Right atrium auricular region (tissue), 2 donors: ENCODE results near the gene GAK. TPM values are rescaled to one million over a fixed set of nuclear protein-coding genes. Genes with fewer than 3 reads are reported as not detected.

ENCODE experiments used
- DNase-seq: peaks from one replicate; pipeline ENCODE4 v3.0.0-alpha.2; 2019; ENCODE audit warnings: low spot score
- H3K27ac ChIP-seq, 2 donors: fragments of 200-600 bp; sonication (generic); 1 replicate in 1 of 2; 2 replicates in 1 of 2; pipeline ENCODE4 v1.5.1; 2016 to 2019
- H3K27me3 ChIP-seq, 2 donors: fragments of 200-600 bp; sonication (generic); one replicate each; pipeline versions ENCODE4 v1.5.1 to v1.6.0; 2017 to 2019
- H3K36me3 ChIP-seq: fragments of 200-600 bp; sonication (generic); one replicate; pipeline ENCODE4 v1.5.1; 2016
- H3K4me1 ChIP-seq, 2 donors: fragments of 200-600 bp; sonication (generic); one replicate each; pipeline versions ENCODE4 v1.5.1 to v1.6.0; 2017 to 2019
- H3K4me3 ChIP-seq, 2 donors: fragments of 200-600 bp; sonication (generic); 1 replicate in 1 of 2; 2 replicates in 1 of 2; pipeline ENCODE4 v1.5.1; 2017 to 2019; ENCODE audit warnings: mild to moderate bottlenecking in 1 of 2, moderate library complexity in 1 of 2
- H3K9me3 ChIP-seq, 2 donors: fragments of 200-600 bp; sonication (generic); one replicate each; pipeline ENCODE4 v1.5.1; 2019
- total RNA-seq, 2 donors: library from RNA; depleted of rRNA; stranded (reverse); fragments of >200 nt; gene quantifications; one replicate each; pipeline ENCODE4 v1.1.0, GENCODE V29; 2016
- TF ChIP-seq, protein P1 (sequence below), 2 donors: fragments of 200-600 bp; sonication (generic); IDR thresholded peaks; one replicate each; pipeline ENCODE4 v1.5.1; 2019; ENCODE audit warnings: antibody characterized with exemption in 2 of 2

GAK gene
- total RNA-seq, 2 donors from 2014 or later = 27.8 to 52.2 TPM

DNA sequence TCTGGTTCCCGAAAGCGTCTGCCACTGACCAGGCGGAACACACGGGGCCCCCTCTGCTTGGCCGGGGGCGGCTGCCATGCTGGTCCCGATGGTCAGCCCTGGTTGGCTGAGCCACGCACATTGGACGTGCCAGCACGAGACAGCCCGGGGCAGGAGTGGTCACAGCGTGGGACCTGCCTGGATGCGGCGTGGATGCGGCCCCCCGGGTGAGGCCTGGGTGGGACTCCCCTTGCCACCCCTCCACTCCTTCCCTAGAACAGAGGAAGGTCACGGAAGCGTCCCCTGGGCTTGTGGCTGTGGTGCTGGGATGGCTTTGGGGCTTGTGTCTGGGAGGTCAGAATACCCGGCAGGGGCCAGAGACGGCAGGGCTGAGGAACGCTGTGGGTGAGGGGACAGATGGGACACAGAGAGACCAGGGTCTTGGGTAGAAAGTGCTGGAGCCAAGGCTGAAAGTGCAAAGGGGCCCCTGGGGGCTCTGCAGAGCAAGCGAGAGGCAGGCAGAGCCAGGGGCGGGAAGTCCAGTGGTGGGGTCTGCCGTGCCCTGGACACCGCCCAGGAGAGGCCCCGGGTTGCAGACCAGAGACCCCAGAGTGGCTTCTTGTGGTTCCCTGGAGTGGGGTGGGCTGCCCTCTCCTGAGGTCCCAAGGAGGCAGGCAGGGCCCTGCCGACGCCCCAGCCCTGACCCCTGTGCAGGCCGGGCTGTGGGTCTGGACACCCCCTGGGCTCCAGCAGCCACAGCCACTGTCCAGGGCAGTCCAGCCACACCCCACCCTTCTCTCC lies 97.6 kb downstream of the GAK start:
- TF ChIP-seq, protein P1, sequence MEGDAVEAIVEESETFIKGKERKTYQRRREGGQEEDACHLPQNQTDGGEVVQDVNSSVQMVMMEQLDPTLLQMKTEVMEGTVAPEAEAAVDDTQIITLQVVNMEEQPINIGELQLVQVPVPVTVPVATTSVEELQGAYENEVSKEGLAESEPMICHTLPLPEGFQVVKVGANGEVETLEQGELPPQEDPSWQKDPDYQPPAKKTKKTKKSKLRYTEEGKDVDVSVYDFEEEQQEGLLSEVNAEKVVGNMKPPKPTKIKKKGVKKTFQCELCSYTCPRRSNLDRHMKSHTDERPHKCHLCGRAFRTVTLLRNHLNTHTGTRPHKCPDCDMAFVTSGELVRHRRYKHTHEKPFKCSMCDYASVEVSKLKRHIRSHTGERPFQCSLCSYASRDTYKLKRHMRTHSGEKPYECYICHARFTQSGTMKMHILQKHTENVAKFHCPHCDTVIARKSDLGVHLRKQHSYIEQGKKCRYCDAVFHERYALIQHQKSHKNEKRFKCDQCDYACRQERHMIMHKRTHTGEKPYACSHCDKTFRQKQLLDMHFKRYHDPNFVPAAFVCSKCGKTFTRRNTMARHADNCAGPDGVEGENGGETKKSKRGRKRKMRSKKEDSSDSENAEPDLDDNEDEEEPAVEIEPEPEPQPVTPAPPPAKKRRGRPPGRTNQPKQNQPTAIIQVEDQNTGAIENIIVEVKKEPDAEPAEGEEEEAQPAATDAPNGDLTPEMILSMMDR (IDR thresholded peaks at IDR 0.05) = no peak
- Histone ChIP-seq H3K9me3 (peaks cover 5 to 18% of the 10 kb centered on the region in 2 donors), H3K36me3 (no peaks in the 10 kb centered on the region), H3K27me3 (no peaks in the 10 kb centered on the region), H3K4me3 (no peak overlapping the region), H3K27ac (no peak overlapping the region), H3K4me1 (peaks cover 0 to 10% of the 10 kb centered on the region in 2 donors)
- no peak for DNase-seq

- H3K27ac ChIP-seq = no peak overlapping the region
- DNase-seq = no peak
- no peak overlapping the region for H3K4me3 ChIP-seq
- no peaks in the 10 kb centered on the region for H3K27me3 ChIP-seq
- H3K36me3 ChIP-seq = no peaks in the 10 kb centered on the region
- H3K4me1 ChIP-seq = peaks cover 0 to 10% of the 10 kb centered on the region in 2 donors
- peaks cover 5 to 17% of the 10 kb centered on the region in 2 donors for H3K9me3 ChIP-seq
- TF ChIP-seq, protein P1 (IDR thresholded peaks at IDR 0.05) = no peak
Observed at GRCh38 chr4:833731-834367, 98.3 kb downstream of the GAK start.

DNA sequence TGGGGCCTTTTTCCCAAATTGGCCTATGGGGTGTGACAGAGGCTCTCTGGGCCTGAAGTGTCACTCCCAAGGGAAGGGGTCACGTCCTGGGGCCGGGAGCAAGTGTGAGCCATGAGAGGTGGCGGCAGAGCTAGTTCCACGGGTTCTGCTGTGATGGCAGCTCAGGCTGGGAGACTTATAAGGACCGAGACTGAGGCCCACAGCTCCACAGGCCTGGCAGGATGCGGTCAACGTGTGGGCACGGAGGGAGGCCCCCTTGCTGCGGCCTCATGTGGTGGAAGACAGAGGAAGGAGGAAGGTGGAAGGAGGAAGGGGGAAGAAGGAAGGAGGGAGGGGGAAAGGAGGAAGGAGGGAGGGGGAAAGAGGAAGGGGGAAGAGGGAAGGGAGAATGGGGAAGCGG lies 99.0 kb downstream of the GAK start:
- H3K27me3 ChIP-seq = no peaks in the 10 kb centered on the region
- peaks cover 3 to 10% of the 10 kb centered on the region in 2 donors for H3K9me3 ChIP-seq
- no peak overlapping the region for H3K27ac ChIP-seq
- H3K4me3 ChIP-seq = no peak overlapping the region
- TF ChIP-seq, protein P1 (IDR thresholded peaks at IDR 0.05) = no peak
- no peaks in the 10 kb centered on the region for H3K36me3 ChIP-seq
- no peak for DNase-seq
- H3K4me1 ChIP-seq = peaks cover 0 to 10% of the 10 kb centered on the region in 2 donors

- Histone ChIP-seq H3K4me3 (no peak overlapping the region), H3K4me1 (peaks cover 0 to 10% of the 10 kb centered on the region in 2 donors), H3K27me3 (no peaks in the 10 kb centered on the region), H3K36me3 (no peaks in the 10 kb centered on the region), H3K9me3 (peaks cover 0 to 4% of the 10 kb centered on the region in 2 donors), H3K27ac (no peak overlapping the region)
- no peak for DNase-seq
- TF ChIP-seq, protein P1 (IDR thresholded peaks at IDR 0.05) = no peak
Observed at GRCh38 chr4:832536-832935, 99.6 kb downstream of the GAK start.

- no peak overlapping the region for H3K4me3 ChIP-seq
- TF ChIP-seq, protein P1 (IDR thresholded peaks at IDR 0.05) = no peak
- no peaks in the 10 kb centered on the region for H3K9me3 ChIP-seq
- H3K36me3 ChIP-seq = no peaks in the 10 kb centered on the region
- DNase-seq = no peak
- H3K27me3 ChIP-seq = peaks cover 2% of the 10 kb centered on the region in 2 donors
- peaks cover 0 to 12% of the 10 kb centered on the region in 2 donors for H3K4me1 ChIP-seq
- no peak overlapping the region for H3K27ac ChIP-seq
Observed at GRCh38 chr4:832108-832507, 100.0 kb downstream of the GAK start.
